Limb (tissue), 2 donors: ENCODE data around the gene CHST10.
"Not testable (repeated sequence)": the region's sequence is repeated elsewhere in the genome, so short reads cannot be mapped to it uniquely, and the experiment has no call there.

Experiments
- DNase-seq, 2 donors: peaks; one replicate each; pipeline ENCODE4 v3.0.0-alpha.2; 2016; ENCODE audit errors: extremely low spot score in 2 of 2

Gene CHST10

DNA sequence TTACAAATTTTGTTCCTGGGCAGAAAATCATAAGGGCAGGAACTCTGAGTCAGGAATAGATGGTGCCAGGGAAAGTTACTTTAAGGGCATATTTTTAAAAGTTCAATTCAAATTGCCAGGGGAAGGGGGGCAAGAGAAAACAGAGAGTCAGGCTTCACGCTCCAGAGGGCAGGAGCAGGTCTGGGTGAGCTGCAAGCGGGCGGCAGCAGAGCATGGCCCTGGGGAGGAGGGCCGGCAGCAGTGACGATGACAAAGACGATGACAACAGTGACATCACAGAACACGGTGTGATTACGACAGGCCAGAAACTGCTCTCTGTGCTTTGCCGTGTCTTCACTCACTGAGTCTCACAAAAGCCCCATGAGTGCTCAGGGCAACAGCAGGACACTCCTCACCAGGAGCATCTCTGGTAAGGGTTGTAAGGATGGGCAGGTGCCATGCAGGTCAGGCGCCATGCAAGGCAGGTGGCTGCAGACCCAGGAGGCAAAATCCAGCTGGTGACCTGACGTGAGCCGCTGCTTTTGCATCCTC lies 23.3 kb downstream of the CHST10 start:
- DNase-seq = no peak

DNA sequence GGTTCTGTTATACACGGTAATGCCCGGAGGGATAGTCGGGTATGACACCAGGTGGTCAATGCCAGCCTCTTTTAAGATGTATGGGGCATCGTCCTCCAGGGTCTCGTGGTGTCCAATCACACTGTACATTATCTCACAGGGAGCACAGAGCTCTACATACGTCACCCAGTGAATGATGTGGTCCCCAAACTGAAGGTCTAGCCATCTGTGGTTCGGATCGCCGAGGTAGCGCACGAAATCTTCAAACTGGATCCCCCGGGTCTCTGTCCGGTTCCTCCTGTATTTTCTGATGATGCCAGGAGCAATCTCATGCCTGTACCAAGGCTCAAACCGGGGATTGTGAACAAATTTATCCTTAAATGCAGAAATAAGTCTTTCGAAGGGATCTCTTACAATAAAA lies 24.1 kb downstream of the CHST10 start:
- no peak for DNase-seq

DNA sequence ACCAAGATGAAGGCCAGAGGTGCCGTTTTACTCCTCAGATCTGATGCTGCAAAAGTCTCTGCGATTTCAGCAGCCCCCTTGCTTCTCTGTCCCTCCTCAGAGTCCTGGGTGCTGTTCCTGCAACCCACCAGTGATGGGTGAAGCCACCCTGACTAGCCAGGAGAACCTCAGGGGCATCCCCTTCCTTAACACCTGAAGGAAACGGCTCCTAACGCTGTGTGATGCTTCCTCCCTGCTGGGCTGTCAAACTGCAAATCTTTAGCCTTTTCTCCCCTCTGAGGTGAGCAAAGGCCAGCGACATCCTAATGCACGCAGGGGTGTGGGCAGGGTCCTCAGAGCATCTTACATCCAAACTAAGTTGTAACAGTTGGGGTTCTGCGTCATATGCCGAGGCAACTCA lies 24.8 kb downstream of the CHST10 start:
- no peak for DNase-seq

DNA sequence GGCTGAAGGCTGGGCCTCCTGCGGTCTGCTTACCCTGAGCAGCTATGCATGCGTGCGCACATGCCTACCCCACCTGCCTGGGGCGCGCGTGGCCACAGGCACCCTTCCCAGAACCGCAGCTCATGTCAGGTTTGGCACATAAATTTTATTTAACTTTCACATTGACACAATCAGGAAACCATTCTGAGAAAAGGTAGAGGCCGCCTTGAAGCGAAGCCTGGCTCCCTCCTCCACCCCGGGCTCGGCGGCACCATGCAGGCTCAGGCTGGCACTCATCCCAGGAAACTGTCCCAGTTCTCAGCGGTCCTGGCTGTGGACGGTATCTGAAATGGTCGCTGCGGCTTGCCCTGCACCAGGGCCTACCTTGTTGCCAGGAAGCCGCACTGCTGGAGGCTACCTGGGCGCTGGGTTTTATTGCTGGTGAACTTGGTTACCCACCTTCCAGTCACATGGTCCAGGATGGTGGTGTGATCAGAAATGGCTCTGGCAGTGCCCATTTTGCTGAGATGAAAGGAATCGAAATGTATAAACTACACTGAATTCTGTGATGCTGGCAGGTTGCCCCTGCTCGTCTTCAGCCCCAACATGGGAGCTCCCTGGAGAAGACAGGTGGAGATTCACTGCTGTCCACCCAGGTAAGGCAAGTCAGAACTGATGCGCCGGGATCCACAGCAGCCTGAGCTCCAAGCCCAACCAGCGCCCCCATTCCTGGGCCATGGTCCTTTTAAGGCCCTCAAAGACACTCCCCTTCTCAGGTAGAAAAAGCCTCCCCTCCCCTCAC lies 25.5 kb downstream of the CHST10 start:
- no peak for DNase-seq

DNA sequence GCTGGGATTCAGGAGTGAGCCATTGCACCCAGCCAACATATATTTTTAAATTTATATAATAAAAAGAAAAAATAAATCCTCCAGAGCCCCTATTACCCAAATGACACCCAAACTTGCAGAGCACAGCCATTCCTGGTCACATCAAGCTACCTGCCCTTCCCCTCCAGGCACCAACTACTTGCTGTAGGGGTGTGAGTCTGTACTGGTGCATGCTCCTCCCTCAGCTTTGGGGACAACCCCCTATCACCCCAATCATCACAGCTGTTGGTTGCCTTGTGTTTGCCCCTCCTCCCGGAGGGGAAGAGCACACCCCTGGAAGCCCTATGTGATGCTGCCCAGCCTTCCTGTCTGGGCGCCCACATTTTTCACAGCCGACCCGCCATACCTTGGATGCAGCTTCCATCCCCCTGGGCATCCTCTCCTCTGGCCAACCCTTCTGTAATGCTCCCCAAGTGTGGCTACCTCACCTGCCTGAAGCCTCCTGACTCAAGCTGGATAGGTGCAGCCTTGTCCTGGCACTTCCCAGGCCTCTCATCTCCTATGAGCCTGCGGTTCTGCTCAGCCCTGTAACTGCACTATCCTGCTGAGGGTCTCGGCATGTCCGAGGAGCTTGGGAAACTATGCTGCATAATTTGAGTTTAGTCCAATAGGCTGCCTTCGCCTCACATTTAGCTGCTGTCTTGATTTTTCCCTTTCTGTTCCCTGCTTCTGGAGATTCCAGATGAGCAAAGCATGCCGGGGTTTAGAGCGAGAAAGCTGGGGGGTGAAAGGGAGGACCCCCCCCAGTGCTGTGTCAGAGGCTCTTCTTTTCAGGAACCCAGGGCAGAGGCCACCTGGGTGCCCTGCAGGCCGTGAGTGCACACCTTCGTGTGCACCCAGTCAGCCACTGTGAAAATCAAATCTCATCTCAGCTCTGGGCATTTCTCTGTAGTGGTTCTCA lies 27.2 kb downstream of the CHST10 start:
- DNase-seq = no peak

DNA sequence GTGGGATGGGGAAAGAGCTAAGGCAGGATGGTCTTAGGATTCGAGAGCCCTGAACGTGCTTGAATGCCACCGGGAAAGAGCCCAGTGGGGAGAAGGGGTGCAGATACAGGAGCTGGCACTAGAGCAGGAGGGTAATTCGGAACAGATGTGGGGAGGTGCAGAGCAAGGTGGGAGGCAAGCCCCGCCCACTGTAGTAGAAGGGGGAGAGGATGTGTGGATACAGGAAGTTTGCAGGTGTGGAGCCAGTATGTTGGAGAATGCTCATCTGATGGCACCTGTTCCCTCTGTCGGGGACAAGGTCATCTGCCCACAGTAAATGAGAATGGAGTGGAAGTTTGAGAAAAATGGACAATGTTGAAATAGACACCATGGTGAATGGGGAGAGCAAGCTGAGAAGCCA lies 28.8 kb downstream of the CHST10 start:
- no peak for DNase-seq

DNA sequence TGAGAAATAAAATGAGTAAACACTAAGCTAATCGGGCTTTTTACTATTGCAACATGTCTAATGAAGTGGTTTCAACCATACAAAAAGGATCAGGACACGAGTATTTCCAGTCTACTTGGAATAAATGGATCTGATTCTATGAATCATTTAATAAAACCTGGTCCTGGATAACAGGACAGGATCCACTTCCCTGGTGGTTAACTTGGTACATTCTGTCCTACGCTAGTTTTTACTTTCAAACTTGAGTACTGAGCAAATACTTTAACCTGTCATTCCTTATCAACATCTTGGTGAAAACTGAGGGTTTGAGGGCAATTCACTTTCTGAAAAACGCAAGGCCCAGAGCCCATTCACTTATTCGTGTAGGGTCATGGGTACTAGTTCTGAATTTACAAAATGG lies 33.5 kb downstream of the CHST10 start:
- DNase-seq = no peak

DNA sequence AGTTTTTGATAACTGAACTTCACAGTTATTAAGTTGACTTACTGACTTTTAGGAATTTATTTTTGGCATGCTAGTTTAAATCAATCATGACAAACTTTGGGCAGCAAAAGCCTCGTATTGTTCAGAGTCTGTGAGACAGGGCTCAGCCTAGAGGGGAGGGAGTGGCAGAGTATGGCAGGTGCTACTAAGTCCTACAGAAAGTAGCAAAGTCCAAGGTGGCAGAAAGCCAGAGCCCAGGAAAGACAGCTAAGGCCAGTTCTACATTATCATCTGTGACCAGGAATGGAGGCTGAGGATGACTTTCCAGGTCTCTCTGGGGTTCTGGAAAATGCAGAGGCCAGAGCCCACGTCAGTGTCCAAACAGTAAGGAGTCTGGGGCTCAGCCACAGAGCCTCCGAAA lies 34.2 kb downstream of the CHST10 start:
- DNase-seq = no peak

DNA sequence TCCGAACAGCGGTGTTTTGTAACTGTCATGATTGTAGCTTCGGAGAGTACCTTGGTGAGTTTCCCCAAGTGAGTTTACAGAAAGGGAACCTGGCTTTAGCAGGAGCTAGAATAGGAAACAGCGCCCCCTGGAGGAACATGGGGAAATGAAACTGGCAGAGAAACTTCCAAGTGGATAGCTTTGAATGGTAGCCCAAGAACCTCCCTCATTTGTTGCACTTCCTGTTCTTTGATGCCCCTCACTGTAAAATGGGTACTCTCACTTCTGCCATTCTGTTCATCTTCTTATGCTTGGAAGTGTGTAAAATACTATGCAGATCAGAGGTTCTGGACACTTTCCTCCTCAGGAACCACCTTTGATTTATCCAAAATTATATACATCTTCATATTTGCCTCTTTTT lies 36.2 kb downstream of the CHST10 start:
- peak; percentile 72 to 80 for DNase-seq

DNA sequence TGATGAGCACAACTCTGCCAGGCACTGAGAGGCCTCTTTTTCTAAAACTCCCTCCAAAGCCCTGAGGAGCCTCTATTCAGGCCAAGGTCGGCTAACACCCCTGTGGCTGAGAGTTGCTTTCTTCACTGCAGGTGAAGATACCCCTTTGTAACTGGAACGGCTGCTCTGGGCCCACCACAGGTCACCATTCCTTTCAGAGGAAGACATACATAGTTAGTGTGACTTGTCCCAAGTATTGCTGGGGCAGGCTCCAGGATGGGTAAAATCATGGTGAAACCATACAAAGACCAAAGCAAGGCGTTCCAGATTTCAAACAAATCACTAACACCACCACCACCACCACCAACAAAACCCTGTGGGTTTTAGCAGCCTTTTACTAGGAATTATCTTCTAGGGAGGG lies 36.8 kb downstream of the CHST10 start:
- no peak for DNase-seq

DNA sequence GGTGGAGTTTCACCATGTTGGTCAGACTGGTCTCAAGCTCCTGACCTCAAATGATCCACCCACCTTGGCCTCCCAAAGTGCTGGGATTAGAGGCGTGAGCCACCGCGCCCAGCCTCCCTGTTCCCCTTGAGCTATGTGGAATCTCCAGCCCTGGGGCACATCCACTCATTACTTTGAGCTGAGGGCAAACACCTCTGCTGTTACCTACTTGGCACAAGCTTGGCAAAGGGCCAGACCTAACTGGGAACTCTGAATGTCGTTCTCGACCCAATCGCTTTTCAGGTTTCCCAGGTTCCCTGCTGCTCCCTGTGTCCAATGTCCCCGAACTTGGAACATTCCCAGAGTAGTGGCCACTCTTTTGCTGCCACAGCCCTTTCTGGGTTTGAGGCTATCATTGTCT lies 40.6 kb downstream of the CHST10 start:
- no peak for DNase-seq

DNA sequence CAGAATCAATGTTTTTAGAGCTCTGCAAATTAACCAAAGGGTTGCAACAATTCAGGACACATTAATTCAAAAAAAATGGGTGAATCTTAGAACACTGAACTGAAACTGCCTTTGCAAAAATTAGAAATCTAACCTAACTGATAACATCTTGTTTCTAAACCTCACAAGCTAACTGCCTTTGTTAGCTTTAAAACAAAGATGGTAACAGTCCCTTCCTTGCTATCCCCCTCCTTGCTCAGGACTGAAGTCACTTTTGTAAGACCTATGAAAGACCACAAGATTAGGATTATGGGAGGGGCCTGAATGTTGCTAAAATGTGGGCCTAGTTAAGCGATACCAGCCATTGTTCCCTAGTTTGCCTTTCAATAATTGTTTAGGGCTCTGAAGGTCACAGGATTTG lies 50.3 kb downstream of the CHST10 start:
- DNase-seq = no peak

DNA sequence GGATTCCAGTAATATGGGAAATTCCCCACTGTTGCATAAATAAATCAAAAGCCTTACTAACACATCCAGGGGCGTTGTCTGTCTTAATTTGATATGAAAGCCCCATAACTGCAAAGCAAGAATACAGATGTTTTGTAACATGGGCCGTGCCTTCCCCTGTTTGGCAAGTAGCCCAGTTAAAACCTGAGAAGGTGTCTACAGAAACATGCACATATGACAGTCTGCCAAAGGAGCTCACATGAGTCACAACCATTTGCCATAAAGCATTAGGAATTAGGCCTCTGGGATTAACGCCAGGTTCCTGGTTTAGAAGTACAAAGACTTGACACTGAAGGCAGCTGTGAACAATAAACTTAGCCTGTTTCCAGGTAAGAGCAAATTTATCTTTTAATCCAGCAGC lies 52.0 kb downstream of the CHST10 start:
- DNase-seq = peak; percentile 27 to 46

DNA sequence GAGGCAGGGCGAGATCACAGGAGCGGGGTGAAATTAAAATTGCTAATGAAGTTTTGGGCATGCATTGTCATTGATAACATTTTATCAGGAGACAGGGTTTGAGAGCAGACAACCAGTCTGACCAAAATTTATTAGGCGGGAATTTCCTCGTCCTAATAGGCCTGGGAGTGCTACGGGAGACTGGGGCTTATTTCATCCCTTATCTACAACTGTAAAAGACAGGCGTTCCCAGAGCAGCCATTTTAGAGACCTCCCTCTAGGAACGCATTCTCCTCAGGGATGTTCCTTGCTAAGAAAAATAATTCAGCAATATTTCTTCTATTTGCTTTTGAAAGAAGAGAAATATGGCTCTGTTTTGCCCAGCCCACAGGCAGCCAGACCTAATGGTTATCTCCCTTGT lies 55.2 kb downstream of the CHST10 start:
- DNase-seq = not testable (repeated sequence)

DNA sequence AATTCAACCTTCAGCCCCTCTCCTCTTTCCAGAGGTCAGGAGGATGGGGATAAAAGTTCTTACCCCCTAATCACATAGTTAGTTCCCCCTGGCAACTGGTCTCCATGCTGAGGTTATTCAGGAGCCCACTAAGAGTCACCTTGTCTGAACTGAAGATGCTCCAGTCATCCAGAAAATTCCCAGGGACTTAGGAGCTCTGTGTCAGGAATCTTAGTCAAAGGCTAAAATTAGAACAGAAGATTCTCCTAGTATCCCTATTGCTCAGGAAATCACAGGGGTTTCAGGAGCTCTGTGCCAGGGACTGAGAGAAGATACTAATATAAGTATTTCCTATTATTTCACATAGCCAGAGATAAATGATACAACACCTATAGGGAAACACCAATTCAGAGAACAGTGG lies 57.9 kb downstream of the CHST10 start:
- no peak for DNase-seq

DNA sequence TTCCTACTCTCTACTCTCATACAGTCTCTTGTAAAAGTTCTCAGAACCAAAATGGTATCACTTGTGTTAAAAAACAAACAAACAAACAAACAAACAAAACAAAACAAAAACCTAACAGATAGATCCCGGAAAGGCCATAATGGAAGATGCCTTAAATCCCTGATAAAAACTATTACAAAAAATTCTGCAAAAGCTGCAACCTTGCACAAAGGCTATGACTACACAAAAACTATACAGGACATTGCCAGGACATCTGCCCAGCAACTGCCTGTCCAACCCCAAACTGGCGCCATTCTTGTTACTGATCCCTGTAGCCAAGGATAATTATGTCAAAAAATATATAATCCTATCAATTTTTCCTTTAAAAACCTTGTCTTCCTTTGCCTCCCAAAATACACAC lies 58.9 kb downstream of the CHST10 start:
- no peak for DNase-seq

DNA sequence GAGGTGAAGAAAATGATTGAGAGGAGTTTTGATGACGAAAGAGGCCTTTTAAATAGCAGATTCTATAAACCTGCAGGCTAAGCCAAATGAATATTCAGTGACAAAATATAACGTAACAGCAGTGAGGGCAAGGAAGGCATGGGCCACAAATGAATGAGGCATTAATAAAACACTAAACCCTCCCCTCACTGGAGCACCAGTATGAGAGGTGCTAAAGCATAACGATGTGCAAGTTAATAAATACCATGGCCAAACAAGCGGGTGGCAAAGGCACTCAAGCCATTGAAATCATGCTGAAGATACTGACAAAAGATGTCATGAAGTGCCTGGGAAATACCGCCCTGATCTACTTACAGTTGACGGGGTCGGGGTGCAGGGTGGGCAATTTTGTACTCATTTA lies 64.9 kb downstream of the CHST10 start:
- DNase-seq = no peak

DNA sequence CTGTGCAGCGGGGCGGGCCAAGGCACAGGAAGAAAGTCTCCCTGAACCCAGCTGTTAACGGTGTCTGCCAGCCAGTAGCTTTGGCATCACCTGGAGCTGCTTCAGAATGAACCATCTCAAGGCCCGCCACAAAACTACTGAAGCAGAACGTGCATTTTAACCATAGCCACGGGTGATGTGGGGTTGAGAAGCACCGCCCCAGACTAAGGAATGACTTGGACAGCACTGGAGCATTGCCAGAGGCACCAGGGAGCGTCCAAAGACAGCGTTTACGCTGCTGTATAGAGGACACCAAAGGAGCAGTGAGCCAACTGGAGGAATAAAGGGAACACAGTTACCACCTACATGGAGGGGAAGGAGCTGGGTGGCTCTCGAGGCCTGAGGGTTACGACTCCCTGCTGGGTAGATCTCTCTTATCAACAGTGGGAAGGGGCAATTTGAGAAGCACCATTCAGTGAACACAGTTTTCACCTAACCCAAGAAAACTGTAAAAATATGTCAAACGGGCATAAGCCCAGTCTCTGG lies 66.7 kb downstream of the CHST10 start:
- no peak for DNase-seq

DNA sequence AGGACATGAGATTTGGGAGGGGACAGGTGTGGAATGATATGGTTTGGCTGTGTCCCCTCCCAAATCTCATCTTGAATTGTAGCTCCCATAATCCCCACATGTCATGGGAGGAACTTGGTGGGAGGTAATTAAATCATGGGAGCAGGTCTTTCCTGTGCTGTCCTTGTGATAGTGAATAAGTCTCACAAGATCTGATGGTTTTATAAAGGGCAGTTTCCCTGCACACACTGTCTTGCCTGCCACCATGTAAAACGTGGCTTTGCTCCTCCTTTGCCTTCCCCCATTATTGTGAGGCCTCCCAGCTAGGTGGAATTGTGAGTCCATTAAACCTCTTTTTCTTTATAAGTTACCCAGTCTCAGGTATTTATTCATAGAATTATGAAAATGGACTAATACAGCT lies 72.3 kb downstream of the CHST10 start:
- DNase-seq = not testable (repeated sequence)

DNA sequence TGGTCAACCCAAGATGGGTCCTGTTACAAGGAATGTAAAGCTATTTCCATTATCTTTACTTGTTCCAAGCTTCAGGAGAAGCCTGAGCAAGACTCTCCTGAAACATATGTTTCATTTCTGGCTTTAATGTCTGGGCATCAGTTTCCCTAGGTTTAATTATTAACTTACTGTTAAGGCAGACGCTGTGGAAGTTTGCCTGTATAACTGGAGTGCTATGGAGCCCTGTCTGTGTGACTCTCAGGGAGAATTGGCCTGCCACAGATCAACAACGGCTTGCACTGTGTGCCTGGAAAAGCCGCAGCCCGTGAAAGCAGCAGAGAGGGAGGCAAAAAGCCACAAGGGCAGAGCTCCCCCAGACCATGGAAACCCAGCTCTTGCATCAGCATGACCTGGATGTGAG lies 73.0 kb downstream of the CHST10 start:
- DNase-seq = no peak

DNA sequence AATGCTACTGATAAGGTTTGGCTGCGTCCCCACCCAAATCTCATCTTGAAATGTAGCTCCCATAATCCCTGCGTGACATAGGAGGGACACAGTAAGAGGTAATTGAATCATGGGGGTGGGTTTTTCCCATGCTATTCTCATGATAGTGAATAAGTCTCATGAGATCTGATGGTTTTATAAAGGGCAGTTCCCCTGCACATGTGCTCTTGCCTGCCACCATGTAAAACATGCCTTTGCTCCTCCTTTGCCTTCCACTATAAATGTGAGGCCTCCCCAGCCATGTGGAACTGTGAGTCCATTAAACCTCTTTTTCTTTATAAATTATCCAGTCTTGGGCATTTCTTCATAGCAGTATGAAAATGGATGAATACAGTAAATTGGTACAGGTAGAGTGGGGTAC lies 75.0 kb downstream of the CHST10 start:
- not testable (repeated sequence) for DNase-seq
